NK-92 (cell line): ENCODE measurements around the gene PET100.
"Not testable (repeated sequence)": the region's sequence is repeated elsewhere in the genome, so short reads cannot be mapped to it uniquely, and the experiment has no call there.

Experiments
- DNase-seq: peaks from one replicate; lab custom pipeline; 2025; ENCODE audit not compliant: unreplicated experiment; lab: John Stamatoyannopoulos, UW

The PET100 gene

DNA sequence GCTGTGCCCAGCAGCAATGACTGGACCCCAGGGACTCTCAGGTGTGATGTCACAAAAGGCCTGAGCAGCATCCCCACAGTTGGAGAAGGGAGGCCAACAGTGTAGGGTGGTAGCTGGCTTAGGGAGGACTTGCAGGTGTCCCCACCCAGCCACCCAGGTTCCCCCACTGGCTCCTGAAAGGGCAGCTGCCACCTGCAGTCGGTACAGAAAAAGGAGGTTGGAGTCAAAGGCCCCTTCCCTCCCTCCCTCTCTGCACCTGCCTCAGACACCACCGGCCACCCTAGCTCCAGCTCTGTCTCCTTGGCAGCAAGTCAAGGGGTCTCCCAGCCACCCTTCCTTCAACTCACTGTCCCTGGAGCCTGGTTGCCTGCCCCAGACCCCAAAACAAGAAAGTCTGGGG, 4.1 kb downstream of the PET100 start, which contains the start of gene PCP2:
PCP2 (minus strand) TSS at position 22 of the 400 bp plus-strand sequence. CDS start 262 bp downstream, outside the sequence.
- DNase-seq = no peak

DNA sequence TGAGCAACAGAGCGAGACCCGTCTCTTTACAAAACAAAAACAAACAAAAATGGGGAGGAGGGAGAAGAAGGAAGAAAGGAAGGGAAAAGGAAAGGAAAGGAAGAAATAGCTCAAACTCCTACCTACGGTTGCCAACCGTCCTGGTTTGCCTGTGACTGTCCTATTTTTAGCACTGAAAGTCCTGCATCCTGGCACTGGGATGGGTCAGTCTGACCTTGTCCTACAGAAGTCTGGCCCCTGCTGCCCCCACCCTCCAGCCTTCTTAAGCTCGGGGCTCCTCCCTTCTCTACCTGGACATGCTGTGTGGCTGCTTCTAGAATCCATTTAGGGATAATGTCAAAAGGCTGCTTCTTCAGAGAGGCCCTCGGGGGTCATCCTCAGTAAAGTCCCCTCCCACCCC, 6.1 kb downstream of the PET100 start:
- no peak for DNase-seq

DNA sequence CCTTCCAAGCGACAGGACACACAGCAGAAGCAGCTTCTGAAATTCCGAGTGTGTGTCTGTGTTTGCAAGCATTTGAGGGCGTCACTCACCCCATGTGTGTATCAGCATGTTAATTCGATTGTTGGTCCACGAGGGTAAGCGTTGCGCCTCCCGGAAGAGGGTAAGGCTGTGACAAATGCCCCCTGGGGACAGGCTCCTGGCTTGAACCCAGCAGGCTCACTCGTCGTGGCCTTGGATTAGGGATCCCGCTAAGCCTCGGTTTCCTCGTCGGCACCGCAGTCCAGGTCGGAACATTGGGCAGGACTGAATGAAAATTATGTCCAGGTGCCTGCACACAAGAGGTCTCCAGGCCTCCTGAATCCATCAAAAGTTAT, 6.7 kb downstream of the PET100 start:
- no peak for DNase-seq

DNA sequence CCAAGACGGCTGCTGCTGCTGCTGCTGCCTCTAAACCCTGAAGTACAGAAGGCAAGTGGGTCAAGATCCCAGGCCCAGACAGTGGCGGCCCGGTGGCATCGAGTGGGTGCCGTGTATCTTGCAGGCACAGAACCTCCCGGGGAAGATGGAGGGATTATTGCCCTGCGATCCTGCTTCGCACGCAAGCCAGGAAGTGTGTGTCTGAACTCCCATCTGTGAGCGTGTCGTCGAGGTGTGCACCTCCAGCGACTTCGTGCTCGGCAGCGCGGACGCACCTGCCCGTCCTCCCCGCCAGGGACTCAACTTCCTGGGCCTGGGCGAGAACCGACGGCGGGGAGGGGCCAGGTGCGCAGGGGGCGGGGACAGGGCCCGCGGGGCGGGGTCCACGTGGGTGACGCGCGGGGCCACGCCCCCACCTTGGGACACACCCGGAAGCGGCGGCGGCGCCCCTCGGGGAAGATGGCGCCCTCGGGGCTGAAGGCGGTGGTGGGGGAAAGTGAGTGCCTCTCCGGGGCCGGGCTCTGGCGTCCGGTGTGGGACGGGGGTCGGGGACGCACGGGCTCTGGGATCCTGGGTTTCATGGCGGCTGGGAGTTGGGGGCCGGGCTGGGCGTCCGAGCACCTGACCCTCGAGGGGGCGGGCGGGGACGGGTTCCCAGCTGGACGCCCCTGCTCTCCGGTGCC, 7.2 kb downstream of the PET100 start, which contains the start of gene STXBP2:
STXBP2 (plus strand) TSS at position 420 of the 683 bp plus-strand sequence; CDS start at position 460, 40 bp downstream.
- DNase-seq = peak; percentile 60

DNA sequence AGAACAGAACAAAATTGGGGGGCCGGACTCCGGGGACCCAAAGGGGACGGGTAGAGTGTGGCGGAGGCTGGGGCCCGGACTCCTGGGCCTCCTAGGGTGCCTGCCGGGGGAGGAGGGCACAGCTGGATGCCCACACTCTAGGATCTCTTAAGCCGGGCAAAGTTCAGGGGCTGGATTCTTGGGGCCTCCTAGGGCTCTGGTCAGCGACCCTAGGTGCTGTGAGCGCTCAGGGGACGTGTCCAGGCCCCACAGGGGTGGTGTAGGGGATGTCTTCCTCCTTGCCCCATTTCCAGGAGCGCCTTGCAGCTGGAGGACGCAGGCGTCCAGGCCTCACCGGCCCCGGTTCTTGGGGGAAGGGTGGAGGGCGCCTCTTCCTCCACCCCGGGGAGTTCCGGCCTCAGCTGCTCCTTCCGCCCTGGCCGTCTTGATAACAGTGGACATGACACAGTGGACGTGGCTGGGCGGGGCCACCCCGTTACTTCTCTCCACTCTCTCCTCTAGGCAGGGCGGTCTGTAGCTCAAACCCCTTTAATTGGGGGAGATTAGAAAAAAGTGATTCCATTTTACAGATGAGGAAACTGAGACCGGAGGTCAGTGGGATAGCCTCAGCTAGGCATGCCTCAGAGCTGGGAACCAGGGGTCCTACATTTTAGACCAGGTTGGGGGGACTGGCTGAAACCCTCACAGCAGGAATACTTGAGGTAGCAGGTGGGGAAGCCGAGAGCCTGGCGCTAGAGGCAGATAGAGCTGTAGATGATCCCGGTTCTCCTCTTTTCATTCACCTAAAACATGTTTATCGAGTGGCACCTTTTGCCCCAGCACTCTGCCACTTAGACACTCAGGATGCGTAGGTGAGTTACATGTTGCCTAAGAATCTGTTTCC, 8.0 kb downstream of the PET100 start:
- no peak for DNase-seq

- no peak for DNase-seq
These were observed 9.3 kb downstream of the PET100 start for GRCh38 chr19:7638802-7639465.

DNA sequence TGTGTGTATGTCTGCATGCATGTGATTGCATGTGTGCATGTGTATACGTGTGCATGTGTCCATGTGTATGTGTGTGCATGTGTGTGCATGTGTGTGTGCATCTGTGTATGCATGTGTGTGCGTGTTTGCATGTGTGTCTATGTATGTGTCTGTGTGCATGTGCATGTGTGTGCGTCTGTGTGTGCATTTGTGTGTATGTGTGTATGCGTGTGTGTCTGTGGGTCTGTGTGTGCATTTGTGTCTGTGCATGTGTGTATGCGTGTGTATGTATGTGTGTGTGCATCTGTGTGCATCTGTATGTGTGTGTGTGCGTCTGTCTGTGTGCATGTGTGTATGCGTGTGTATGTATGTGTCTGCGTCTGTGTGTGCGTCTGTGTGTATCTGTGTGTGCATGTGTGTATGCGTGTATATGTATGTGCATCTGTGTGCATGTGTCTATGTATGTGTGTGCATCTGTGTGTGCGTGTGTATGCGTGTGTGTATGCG, 10.3 kb downstream of the PET100 start:
- no peak for DNase-seq

DNA sequence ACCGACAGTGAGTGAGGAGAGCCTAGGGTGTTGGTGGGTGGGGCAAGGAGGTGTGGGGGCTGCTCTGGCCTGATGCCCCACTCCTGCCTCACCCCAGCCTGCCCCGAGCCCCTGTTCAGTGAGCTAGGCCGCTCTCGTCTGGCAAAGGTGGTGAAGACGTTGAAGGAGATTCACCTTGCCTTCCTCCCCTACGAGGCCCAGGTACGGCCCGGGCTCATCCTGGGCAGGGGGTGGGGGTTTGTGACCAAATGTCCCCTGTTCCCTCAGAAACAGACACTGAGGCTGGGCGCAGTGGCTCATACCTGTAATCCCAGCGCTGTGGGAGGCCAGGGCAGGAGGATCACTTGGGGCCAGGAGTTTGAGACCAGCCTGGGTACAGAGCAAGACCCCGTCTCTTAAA, 11.2 kb downstream of the PET100 start:
- no peak for DNase-seq

DNA sequence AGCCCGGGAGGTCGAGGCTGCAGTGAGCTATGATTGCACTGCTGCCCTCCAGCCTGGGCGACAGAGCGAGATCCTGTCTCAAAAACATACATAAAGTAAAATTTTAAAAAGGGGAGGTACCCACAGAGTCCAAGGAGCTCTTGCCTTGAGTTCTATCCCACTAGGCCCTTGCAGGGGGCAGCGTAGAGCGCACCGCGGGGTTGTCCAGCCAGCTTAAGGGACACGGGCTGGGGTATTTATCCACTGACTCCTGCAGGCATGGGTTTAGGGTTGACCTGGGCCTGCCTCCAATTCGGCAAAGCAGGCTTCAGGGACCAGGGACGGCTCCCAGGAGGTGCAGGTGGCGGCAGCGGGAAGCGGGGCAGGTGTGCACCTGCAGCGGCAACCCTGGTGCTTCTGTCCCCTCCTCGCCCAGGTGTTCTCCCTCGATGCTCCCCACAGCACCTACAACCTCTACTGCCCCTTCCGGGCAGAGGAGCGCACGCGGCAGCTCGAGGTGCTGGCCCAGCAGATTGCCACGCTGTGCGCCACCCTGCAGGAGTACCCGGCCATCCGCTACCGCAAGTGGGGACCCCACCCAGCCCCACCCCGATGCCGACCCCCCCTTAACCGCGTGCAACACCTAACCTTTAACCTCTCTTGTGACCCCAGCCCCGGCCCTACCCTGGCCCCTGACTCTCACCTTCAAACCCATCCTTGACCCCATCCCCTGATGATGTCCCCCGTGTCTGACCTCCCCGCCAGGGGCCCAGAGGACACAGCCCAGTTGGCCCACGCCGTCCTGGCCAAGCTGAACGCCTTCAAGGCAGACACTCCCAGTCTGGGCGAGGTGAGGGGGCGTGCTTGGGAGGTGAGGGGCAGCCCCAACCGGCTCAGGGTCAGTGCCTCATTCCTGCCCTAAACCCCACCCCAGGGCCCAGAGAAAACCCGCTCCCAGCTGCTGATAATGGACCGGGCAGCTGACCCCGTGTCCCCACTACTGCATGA, 12.0 kb downstream of the PET100 start:
- no peak for DNase-seq

DNA sequence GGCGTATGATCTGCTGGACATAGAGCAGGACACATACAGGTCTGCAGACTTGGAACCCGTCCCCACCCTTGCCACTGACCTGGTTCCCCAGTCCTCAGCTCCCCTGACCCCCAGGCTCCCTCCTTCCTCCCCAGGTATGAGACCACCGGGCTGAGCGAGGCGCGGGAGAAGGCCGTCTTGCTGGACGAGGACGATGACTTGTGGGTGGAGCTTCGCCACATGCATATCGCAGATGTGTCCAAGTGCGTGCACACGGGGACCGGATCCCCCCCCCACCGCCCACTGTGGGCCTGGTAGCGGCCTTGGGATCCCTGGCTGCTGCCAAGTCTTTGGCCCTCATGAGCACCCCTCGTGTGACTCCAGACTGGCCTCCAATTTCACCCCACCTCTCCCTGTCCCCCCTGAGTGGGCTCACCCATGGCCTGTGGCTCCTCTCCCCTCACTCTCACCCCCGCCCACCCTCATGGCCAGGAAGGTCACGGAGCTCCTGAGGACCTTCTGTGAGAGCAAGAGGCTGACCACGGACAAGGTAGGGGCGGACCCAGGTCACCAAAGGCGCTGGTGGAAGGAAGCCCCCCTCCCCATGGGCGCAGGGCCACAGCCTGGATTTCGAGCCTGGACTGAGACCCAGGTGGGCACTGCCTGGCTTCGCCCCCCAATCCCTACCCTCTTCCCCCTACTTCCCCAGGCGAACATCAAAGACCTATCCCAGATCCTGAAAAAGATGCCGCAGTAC, 12.9 kb downstream of the PET100 start:
- no peak for DNase-seq

GRCh38 chr19:7643031-7643415, 13.4 kb downstream of the PET100 start:
- DNase-seq = no peak

DNA sequence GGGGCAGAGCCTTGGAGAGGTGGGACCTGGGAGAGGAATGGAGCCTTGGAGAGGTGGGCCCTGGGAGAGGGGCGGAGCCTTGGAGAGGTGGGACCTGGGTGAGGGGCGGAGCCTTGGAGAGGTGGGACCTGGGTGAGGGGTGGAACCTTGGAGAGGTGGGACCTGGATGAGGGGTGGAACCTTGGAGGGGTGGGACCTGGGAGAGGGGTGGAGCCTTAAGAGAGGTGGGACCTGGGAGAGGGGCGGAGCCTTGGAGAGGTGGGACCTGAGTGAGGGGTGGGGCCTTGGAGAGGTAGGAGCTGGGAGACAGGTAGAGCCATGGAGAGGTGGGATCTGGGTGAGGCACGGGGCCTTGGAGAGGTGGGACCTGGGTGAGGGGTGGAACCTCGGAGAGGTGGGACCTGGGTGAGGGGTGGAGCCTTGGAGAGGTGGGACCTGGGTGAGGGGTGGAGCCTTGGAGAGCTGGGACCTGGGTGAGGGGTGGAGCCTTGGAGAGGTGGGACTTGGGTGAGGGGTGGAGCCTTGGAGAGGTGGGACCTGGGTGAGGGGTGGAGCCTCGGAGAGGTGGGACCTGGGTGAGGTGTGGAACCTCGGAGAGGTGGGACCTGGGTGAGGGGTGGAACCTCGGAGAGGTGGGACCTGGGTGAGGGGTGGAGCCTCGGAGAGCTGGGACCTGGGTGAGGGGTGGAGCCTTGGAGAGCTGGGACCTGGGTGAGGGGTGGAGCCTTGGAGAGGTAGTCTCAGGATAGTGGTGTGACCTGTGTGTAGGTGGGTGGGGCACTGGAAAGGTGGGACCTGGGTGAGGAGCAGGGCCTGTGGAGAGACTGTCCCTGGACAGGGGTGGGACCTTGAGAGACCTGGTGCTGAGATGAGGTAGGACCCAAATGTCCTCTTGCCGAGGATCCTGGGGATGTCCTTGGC, 14.3 kb downstream of the PET100 start:
- not testable (repeated sequence) for DNase-seq

DNA sequence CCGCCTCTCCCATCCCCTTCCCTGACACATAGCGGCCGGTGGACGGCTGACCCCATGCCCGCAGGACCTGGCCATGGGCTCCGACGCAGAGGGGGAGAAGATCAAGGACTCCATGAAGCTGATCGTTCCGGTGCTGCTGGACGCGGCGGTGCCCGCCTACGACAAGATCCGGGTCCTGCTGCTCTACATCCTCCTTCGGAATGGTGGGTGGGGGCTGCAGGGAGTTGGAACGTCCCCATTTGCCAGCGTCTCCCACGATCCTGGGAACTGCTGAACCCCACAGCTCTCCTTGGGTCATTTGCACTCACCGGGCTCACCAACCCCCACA, 14.9 kb downstream of the PET100 start:
- no peak for DNase-seq

DNA sequence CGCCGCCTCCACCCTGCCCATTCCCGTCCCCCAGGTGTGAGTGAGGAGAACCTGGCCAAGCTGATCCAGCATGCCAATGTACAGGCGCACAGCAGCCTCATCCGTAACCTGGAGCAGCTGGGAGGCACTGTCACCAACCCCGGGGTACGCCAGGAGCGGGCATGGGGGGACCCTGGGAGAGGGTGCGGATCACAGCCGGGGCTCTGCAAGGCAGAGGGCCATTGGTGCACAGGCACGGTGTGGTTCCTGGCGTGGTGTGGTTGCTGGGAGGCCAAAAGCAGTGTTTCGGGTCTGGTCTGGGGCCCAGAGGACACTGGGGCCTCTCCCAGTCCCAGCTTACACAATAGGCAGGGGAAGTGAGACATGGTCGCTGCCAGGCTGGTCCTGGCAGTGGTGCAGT, 15.6 kb downstream of the PET100 start:
- no peak for DNase-seq

- DNase-seq = no peak
These were observed 16.2 kb downstream of the PET100 start for GRCh38 chr19:7645656-7646425.

DNA sequence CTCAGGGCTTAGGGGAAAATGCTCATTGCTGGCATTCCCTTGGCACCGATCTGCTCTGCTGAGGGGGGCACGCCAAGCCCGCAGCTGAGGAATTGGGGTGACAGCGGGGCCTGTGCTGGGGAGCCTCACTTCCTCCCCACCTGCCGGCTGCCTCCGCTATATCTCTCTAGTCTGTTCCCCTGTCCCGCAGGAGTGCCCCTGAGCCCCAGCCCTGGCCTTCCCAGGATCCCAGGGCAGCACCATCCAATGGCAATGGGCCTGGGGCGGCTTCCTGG, 16.8 kb downstream of the PET100 start:
- no peak for DNase-seq

GRCh38 chr19:7647156-7647555, 17.6 kb downstream of the PET100 start:
- DNase-seq = no peak
